HG03521 (cell line): ENCODE results near the gene CACNA2D4.

Source experiments
- ATAC-seq: cut with Tn5 transposase; IDR thresholded peaks from one replicate; pipeline ENCODE4 v1.9.1; 2021; ENCODE audit warnings: mild to moderate bottlenecking, moderate library complexity; ENCODE audit not compliant: unreplicated experiment

CACNA2D4 gene

DNA sequence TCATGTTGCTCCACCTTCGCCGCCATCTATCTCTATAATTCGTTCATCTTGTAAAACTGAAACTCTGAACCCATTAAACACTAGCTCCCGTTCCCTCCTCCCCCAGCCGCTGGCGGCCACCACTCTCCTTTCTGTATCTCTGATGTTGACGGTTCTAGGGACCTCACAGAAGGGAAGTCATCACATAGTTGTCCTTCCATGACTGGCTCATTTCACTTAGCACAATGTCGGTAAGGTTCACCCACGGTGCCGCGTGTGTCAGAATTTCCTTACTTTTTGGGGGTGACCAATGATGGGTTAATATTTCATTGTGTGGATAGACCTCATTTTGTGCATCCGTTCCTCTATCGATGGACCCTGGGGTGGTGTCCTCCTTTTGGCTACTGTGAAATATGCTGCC is 2.0 kb upstream of the CACNA2D4 start:
- no peak for ATAC-seq

DNA sequence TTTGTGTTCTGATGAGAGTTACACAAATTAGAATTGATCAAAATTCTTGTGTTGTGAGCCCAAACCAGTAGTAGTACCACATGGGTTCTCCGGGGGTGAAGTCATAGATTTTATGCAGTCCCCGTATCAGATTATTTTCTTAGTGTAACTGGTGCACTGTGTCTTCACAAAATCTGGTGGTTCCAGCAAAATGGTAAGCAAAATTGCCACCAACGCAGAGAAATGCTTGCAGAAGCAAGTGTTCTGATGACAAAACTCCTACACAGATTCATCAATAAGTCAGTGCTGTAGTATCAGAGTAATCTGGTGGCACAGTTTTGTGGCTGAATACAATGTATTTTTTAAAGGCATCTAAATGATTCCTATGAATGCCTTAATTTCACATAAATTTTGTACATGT is 1.3 kb upstream of the CACNA2D4 start:
- ATAC-seq, result no peak

- no peak for ATAC-seq
These were observed 832 bp upstream of the CACNA2D4 start for GRCh38 chr12:1919284-1919683.

- no peak for ATAC-seq
These were observed 408 bp upstream of the CACNA2D4 start for GRCh38 chr12:1918884-1919236.

DNA sequence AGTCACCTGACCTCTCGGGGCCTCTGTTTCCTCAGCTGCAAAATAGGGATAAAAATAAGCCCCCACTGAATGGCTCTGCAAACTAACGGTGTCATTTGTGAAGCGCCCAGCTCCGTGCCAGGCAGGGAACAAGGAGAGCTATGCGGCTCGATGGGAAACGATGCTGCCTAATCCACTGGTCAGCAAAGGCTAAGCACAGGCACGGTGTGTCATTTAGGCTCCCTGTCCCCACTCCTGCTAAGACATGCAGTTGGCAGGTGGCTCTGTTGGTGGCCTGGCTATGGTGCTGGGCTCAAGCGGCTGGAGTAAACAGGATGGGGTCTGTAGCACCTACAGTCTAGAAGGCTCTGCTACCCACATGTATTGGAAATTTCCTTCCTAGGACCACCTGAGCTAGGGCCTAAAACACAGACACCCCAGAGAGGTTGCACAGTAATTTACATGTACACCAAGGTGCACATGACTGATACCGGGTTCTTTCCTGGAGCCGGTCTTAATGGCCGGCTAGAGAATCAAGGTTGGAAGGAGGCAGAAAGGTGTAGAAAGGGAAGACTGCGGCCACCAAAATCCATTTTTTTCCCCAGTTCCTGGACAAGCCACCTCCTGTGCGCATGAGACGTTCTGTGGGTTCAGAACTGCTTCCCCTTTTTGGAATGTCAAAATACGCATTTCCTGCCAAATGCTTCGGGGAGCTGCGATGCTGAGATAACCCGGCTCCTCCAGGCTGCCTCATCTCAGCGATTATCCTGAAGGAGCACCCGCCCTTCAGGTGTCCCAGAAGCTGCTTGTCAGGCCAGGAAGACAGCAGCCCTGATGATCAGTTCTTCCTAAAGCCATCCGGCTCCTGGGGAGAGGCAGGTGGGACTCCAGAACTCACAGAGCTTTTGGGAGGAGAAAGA is 1.0 kb downstream of the CACNA2D4 start:
- no peak for ATAC-seq

- no peak for ATAC-seq
These were observed 1.9 kb downstream of the CACNA2D4 start for GRCh38 chr12:1916371-1917171.

DNA sequence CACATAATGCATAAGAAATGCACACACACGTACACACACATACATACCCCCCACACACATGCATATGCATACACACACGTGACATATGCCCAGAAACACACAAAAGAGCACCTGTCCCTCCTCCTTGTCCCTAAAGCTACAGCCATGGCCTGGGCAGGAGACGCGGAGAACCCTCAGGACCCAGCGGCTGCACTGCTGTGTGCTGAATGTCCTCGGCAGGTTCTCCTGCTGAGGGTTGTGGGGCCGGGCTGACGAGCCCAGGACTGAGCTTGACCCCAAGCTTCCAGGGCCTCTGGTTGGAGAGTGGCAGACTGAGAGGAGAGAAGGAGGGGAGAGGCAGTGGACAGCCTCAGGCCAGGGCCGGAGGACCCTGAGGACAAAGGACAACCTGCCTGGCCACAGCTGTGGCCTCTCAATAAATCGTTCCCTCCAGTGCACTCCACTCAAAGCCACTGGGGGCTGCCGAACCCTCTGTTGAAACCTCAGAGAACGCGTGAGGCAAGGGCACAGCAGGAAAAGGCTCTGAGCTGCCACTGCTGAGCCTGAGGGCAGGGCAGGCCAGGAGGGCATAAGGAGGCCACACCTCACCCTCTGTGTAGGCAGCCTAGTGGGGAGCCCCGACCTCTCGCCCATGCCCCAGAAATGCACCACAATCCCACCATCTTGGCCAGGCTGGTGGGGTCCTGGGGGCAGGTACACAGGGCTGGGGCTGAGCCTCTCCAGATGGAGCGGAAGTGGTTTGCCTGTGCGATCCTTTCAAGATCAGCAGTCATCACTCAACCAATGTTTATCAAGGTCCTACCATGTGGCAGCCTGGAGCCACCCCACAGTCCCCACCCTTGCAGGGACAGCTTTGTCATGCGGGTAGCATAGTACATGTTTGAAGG is 3.1 kb downstream of the CACNA2D4 start:
- no peak for ATAC-seq

DNA sequence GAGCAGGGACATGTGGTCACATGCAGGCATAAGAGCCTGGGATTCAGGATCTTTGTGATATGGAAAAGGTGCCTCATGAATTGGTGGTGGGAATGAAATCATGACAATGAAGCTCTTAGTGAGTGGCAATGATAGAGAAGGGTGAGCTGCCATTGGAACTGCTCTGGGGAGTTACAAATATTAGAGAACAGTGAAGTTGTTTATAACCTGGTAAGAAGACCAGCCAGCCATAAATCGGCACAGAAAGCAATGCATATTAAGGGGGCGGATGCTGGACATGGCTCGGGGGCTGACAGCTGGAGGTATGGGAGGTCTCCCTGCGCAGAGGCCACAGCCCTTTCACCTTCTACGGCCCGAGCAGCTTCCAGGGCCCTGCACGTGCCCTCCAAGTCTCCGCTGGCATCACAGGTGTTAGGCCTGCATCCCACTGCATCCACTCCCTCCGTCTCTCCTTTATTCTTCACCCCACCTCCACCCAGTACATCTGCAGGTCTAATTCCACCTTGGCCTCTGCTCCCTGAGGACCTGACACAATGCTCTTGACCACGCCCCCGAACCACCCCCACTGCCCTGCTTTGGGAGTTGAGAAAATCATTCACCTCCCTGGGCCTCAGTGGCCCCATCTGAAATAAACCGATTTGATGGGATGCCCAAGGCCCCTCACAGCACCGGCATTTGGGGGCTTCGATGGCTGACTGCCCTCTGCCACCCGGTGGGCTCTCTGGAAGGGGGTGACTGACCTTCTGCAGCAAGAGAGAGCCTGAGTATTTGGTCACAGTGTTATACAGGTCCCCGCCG is 4.1 kb downstream of the CACNA2D4 start:
- ATAC-seq, result no peak

- ATAC-seq, result no peak
These were observed 4.9 kb downstream of the CACNA2D4 start for GRCh38 chr12:1913377-1914113.

DNA sequence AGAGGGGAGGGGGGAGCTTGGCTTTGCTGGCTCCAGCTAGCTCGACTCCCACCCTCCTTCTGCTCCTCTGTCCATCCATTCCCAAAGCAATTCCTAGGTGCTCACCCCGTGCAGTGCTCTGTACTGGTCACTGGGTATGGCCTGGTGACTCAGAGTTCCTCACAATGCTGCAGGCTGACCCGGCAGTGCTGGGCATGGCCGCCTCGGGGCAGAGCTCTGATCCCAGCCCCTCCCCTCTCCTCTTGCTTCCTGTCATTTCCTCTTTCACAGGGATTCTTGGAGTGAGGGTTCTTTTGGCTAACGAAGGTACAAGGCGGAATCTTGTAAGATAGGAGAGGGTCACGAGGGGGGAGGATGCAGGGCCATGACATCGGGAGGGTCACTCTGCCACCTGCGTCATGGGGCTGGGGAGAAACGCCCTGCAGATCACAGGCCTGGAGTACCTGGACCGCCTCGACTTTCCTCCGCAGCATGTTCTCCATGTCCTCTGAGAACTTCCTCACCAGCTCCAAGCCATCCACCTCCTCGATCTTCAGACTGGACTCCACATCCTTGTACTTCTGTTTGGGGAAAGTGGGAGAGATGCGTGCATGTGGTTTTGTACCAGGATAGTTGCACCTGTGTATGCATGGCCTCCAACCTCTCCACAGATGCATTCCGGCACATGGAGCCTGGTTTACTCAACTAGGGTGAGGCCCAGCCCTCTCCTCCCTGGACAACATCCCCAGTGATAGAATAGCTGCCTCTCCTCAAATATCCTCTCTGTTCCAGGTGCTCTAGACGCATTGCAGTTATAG is 5.7 kb downstream of the CACNA2D4 start:
- ATAC-seq, result no peak

DNA sequence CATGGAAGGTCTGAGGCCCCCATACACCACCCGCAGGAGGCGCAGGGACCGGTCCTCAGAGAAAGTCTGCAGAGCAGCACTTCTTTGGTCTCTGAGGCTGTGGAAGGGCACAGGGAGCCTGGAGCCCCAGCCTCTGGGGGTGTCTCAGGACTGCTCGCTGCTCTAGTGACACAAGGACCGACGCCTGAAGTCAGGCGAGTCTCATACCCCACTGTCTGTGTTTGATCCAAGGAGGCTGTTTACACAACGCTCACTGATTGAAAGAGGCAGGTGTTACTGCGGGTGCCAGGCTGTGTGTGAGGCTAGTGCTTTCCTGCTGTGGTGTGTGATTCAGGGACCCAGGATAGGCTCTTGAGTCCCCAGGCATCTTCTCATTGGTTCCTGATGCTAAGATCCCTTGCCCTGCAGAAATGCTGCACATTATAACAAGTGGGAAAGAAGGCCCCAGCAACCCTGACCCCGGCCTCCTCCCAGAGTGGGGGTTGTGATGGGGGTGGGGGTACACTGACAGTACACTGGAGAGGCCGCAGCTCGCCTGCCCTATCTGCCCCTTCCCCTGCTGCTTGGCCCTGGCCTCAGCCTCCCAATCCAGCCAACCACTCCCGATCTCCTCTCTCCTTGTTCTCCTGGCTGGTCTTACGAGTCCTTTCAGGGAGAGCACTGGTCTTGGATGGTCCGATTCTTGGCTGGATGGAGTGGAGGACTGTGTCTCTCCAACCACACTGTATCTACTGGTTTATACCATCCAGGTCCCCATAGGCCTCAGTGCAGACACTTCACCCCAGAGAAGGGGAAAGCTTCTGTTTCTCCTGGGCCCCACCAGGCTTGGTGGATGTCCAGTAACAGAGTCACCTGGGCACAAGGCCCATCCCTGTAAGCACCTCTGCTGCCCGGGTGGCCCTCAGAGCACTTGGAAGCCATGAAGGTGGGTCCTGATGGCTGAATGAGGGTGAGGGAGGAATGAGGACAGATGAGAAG is 6.6 kb downstream of the CACNA2D4 start:
- no peak for ATAC-seq

DNA sequence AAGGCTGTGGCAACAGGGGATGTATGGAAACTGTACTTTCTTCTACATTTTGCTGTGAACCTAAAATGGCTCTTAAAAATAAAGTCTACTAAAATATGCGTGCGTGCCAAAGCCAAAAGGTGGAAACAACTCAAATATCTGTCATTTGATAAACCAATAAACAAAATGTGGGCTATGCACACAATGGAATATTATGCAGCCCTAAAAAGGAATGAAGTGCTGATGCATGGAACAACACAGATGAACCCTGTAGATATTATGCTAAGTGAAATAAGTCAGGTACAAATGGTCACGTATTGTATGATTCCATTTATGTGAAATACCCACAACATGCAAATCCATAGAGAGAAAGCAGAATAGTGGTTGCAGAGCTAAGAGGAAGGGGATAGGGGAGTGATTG is 8.0 kb downstream of the CACNA2D4 start:
- ATAC-seq, result no peak

GRCh38 chr12:1908758-1909157 is 9.7 kb downstream of the CACNA2D4 start:
- no peak for ATAC-seq

DNA sequence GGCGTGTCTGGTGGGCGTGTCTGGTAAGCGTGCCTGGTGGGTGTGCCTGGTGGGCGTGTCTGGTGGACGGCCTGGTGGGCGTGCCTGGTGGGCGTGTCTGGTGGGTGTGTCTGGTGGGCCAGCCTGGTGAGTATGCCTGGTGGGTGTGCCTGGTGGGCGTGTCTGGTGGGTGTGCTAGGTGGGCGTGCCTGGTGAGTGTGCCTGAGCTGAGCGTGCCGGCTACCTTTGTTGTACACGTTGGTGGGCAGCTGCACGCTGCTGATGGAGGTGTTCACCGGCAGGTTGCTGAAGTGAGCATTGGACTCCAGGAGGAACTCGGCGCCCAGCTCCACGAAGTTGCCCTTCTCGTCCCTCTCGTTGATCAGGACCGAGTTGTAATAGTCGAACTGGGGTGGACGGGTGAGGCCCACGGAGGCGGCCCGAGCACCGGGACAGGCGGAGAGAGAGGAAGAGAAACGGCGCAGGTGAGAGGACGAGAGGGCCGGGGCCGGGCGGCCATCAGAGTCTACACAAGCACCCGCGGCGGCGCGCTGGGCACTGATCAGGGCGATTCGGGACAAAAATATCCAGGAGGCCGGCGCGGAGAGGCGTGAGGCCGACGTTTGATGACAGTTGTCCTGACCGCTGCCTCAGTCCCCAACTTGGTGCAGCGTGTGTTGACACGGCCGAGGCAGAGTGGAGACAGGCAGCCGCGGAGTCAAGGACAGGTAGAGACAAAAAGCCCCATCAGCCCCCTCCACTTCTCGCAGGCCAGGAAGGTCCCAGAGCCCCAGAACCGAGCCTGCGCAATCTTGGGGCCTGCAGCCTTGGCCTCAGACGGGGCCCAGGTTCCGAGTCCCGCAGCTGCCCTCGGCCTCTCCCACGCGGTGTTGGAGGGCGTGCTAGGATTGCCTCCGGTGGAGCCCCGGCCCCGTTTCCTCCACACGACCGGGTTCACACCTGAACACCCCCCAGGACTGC is 10.5 kb downstream of the CACNA2D4 start:
- no peak for ATAC-seq

- ATAC-seq, result no peak
These were observed 11.9 kb downstream of the CACNA2D4 start for GRCh38 chr12:1906579-1906978.

DNA sequence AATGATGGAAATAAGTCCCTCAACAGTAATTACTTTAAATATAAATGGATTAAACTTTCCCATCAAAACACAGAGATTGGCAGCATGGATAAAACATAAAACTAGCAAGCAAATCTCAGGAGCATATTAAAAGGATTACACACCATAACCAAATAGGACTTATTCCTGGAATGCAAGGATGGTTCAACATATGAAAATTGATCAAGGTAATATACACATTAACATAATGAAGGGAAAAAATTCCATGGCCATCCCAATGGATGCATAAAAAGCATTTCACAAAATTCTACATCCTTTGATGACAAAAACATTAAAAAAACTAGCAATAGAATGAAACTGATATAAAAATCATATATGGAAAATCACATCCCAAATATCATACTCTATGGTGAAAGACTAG is 13.6 kb downstream of the CACNA2D4 start:
- ATAC-seq, result no peak

DNA sequence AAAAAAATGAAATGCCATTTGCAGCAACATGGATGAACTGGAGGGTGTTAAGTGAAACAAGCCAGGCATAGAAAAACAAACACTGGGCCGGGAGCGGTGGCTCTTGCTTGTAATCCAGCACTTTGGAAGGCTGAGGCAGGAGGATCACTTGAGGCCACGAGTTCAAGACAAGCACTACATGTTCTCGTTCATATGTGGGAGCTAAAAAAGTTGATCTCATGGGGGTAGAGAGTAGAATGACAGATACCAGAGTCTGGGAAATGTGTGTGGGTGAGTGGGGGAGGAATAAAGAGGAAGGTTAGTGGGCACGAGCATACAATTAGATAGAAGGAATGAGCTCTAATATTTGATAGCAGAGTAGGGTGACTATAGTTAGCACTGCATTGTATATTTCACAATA is 21.5 kb downstream of the CACNA2D4 start:
- ATAC-seq, result no peak
